ENCODE data around the gene ATP6V0D1.

The ATP6V0D1 gene

DNA sequence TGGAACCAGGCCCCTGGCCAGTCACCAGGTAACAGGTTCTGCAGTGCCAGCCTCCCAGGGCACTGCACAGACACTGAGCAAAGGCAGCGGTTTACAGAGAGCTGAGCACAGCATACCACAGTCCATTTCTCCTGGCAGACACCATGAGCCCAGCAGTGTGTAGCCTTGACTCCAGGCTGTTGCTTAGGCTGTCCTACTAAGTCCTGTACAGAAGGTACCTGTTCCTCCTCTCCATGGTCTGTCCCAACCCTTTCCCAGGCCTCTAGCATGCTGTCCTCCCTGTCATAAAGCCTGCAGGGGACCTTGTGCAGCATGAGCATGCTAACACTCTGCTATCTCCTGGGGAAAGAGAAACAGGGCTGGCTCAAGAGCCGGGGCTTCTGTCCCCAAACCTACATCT is 20.0 kb downstream of the ATP6V0D1 start:
- Histone ChIP-seq H3K4me1 (ENCODE audit: control insufficient read depth, insufficient read depth, low read length) (0 out of 2 replicates have a peak, but pooled peaks cover 3% of the 10 kb centered on the region), H3K4me3 (ENCODE audit: low read depth, low read length) (no peak overlapping the region), H3K27me3 (ENCODE audit: control insufficient read depth, insufficient read depth, low read length) (no peaks in the 10 kb centered on the region), H3K36me3 (ENCODE audit: control insufficient read depth, insufficient read depth, low read length) (no peaks in the 10 kb centered on the region; the same call in 1 of the 2 replicates), H3K27ac (ENCODE audit: low read depth, low read length) (no peak overlapping the region), H3K9me3 (ENCODE audit: control insufficient read depth, insufficient read depth, low read length) (no peaks in the 10 kb centered on the region), H3K9ac (ENCODE audit: low read depth, low read length) (no peak overlapping the region)

DNA sequence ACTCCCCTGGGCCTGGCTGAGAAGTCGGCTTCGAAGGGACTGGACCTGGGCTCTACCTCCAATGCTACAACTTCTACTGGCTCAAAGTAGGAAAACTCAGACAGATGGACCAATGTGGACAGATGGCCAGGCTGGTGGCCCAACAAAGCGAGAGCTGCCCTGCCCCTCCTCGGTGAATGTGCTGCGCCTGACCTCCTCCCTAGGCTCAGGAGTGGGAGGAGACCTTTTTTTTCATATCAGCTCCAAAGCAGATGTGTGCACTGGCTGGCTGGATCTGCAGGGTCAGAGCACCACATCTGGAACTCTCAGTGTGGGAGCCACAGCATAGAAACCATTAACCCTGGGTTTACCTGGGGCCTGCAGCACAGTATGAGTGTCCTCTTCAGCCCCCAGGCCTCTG is 20.8 kb downstream of the ATP6V0D1 start:
- no peak overlapping the region for H3K27ac ChIP-seq (ENCODE audit: low read depth, low read length)
- H3K4me1 ChIP-seq (ENCODE audit: control insufficient read depth, insufficient read depth, low read length), result no peaks in the 10 kb centered on the region
- no peaks in the 10 kb centered on the region for H3K27me3 ChIP-seq (ENCODE audit: control insufficient read depth, insufficient read depth, low read length)
- no peaks in the 10 kb centered on the region; the same call in 1 of the 2 replicates for H3K36me3 ChIP-seq (ENCODE audit: control insufficient read depth, insufficient read depth, low read length)
- H3K9me3 ChIP-seq (ENCODE audit: control insufficient read depth, insufficient read depth, low read length), result no peaks in the 10 kb centered on the region
- no peak overlapping the region for H3K9ac ChIP-seq (ENCODE audit: low read depth, low read length)
- H3K4me3 ChIP-seq (ENCODE audit: low read depth, low read length), result no peak overlapping the region

DNA sequence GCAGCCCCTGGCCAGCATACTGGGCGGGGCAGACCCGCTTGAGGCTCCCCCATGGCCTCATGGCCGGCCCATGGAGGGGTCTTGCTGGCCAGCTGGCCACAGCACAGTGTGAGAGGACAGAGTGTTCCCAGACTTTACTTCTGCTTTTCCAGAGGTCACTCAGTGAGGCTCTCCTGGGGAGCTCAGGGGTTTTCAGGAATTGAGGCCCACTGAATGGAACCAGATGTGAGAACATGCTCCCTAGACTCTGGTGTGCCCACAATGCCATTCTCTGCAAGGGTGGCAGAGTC is 21.2 kb downstream of the ATP6V0D1 start:
- Histone ChIP-seq H3K36me3 (ENCODE audit: control insufficient read depth, insufficient read depth, low read length) (no peaks in the 10 kb centered on the region; the same call in 1 of the 2 replicates), H3K4me1 (ENCODE audit: control insufficient read depth, insufficient read depth, low read length) (no peaks in the 10 kb centered on the region), H3K9me3 (ENCODE audit: control insufficient read depth, insufficient read depth, low read length) (no peaks in the 10 kb centered on the region), H3K4me3 (ENCODE audit: low read depth, low read length) (no peak overlapping the region), H3K27ac (ENCODE audit: low read depth, low read length) (no peak overlapping the region), H3K9ac (ENCODE audit: low read depth, low read length) (no peak overlapping the region), H3K27me3 (ENCODE audit: control insufficient read depth, insufficient read depth, low read length) (no peaks in the 10 kb centered on the region)

DNA sequence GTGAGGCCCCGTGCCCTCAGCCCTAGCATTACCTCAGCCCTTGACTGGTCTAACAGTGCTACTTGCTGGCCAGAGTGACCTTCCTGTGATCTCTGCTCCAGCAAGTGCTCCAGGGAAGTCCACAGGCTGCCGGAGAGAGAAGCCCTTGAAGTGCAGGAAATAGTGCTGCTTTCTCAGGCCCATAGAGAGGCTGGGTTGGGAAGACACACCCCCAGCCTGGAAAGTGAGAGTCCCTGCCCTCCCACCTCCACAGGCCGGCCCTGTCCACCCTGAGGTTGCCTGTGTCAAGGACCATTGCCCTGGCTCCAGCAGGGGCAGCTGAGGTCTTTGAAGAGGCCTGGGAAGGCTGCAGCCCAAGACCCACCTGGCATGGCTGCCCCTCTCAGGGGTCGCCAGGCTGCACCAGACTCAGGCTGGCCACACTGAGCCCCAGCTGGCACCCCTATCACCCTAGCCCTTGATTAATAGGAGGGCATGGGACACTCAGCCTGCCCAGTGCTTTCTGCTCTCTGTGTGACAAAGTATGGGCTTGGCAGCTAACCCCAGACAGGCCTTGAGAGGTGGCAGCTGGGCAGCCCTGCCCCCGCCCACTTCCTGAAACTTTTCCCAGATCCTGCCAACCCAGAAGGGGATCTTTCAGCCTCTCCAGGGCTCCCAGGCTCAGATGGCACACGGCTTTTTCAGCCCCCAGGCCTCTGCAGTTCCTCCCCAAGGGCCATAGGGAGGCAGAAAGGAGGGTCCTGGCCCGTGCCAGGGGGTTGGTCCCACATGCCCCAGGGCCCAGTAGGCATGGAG is 21.7 kb downstream of the ATP6V0D1 start:
- H3K27ac ChIP-seq (ENCODE audit: low read depth, low read length), result no peak overlapping the region
- H3K4me3 ChIP-seq (ENCODE audit: low read depth, low read length), result no peak overlapping the region
- H3K36me3 ChIP-seq (ENCODE audit: control insufficient read depth, insufficient read depth, low read length), result no peaks in the 10 kb centered on the region; the same call in 1 of the 2 replicates
- H3K4me1 ChIP-seq (ENCODE audit: control insufficient read depth, insufficient read depth, low read length), result no peaks in the 10 kb centered on the region
- no peaks in the 10 kb centered on the region for H3K9me3 ChIP-seq (ENCODE audit: control insufficient read depth, insufficient read depth, low read length)
- H3K9ac ChIP-seq (ENCODE audit: low read depth, low read length), result no peak overlapping the region
- H3K27me3 ChIP-seq (ENCODE audit: control insufficient read depth, insufficient read depth, low read length), result no peaks in the 10 kb centered on the region

DNA sequence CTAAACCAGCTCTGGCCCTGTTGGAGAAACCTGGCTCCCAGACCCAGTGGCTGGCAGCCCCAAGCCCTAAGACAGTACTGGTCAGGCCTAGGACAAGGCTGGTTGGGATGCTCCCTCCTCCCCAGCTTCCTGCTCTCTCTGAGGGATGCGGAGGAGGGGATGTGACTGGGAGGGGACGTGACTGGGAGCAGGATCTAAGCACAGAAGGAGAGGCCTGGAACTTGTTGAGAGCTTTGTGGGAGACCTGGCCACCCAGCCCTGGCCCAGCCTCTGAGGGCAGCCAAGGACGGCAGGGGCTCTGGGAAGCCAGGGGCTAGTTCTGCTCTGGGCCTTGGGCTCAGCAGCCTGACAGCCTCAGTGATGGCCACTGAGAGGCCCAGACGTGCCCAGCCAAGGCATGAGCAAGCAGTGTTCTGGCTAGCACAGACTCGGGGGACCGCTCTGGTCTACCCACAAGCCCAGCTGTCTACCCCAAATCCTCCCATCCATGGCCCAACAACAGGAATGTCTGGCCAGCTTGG is 22.8 kb downstream of the ATP6V0D1 start:
- Histone ChIP-seq H3K27ac (ENCODE audit: low read depth, low read length) (no peak overlapping the region), H3K9me3 (ENCODE audit: control insufficient read depth, insufficient read depth, low read length) (no peaks in the 10 kb centered on the region), H3K4me1 (ENCODE audit: control insufficient read depth, insufficient read depth, low read length) (no peaks in the 10 kb centered on the region), H3K9ac (ENCODE audit: low read depth, low read length) (no peak overlapping the region), H3K27me3 (ENCODE audit: control insufficient read depth, insufficient read depth, low read length) (no peaks in the 10 kb centered on the region), H3K36me3 (ENCODE audit: control insufficient read depth, insufficient read depth, low read length) (peaks cover 2% of the 10 kb centered on the region; the same call in 1 of the 2 replicates), H3K4me3 (ENCODE audit: low read depth, low read length) (no peak overlapping the region)

DNA sequence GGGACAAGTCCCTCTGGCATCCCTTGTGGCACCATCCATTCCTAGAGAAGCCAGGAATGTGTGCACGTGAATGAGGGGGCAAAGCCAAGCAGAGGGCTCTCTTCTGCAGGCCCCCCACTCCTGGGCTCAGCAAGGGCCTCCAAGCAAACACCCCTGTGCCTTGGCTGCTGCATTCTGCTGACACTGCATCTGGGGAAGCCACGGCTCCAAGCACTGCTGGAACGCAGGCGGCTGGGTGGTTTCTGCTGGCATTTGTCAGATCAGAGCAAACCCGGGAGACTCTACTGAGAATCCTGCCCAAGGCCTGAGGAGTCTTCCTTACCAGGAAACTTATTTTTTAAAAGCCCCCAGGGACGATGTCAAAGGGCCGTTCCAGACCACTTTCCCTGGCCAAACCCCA is 23.3 kb downstream of the ATP6V0D1 start:
- no peak overlapping the region for H3K27ac ChIP-seq (ENCODE audit: low read depth, low read length)

DNA sequence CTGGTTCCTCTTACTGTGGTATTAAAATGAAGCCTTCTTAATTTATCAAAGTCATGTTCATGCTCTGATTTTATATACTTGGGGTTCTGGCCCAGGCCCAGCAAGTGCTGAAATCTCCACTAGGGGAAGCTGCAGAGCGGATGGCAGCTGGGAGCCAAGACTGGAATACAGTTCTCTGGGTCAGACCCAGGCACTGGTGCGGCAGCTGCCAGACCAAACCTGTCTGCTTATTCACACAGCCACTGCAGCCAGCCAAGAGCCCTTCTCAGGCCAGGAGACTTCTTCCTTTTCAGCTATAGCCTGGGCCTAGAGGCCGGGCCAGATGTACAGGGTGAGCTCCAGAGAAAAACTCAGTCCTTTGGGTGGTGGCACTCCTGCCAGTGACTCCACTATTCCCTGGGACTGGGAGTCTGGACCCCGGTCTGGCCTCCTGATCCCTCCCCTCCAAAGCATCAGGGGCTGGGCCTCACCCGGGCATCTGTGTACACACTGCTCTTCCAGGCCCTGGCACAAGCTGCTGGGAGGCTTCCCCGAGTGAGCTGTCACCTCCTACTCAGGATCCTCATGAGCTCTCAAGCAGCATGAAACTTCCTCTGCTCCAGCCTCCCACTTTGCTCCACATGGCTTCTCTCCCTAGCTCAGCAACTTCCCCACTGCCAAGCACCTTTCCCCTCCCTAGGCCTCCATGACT is 24.4 kb downstream of the ATP6V0D1 start:
- Histone ChIP-seq H3K27me3 (ENCODE audit: control insufficient read depth, insufficient read depth, low read length) (no peaks in the 10 kb centered on the region), H3K36me3 (ENCODE audit: control insufficient read depth, insufficient read depth, low read length) (peaks cover 9% of the 10 kb centered on the region; the same call in 1 of the 2 replicates), H3K27ac (ENCODE audit: low read depth, low read length) (no peak overlapping the region)

More for the DNA sequence above, 23.3 kb downstream of the ATP6V0D1 start:
- H3K4me1 ChIP-seq (ENCODE audit: control insufficient read depth, insufficient read depth, low read length), result no peaks in the 10 kb centered on the region
- no peak overlapping the region for H3K9ac ChIP-seq (ENCODE audit: low read depth, low read length)
- no peak overlapping the region for H3K4me3 ChIP-seq (ENCODE audit: low read depth, low read length)
- H3K36me3 ChIP-seq (ENCODE audit: control insufficient read depth, insufficient read depth, low read length), result peaks cover 3% of the 10 kb centered on the region; the same call in 1 of the 2 replicates
- no peaks in the 10 kb centered on the region for H3K9me3 ChIP-seq (ENCODE audit: control insufficient read depth, insufficient read depth, low read length)
- H3K27me3 ChIP-seq (ENCODE audit: control insufficient read depth, insufficient read depth, low read length), result no peaks in the 10 kb centered on the region

DNA sequence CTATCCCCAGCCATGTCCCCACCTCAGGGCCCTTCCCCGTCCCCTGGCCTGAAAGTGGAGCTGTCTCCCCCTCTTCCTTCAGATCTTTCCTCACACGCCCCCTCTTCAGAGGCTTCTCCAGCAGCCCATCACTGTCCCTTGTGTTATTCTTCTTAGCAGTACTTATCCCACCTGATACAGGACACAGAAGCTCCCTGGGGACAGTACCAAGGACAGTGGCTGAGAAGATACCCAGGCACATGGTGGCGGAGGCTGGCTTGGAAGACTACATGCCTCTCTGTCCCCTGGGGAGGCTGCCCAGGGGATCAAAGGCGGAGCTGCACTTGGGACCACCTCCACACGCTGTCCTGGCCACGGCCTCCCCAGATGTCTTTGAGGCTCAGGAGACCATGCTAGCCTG is 26.1 kb downstream of the ATP6V0D1 start:
- no peak overlapping the region for H3K27ac ChIP-seq (ENCODE audit: low read depth, low read length)
- H3K4me1 ChIP-seq (ENCODE audit: control insufficient read depth, insufficient read depth, low read length), result no peaks in the 10 kb centered on the region
- no peak overlapping the region for H3K4me3 ChIP-seq (ENCODE audit: low read depth, low read length)
- no peak overlapping the region for H3K9ac ChIP-seq (ENCODE audit: low read depth, low read length)
- peaks cover 9% of the 10 kb centered on the region; the same call in 1 of the 2 replicates for H3K36me3 ChIP-seq (ENCODE audit: control insufficient read depth, insufficient read depth, low read length)
- H3K27me3 ChIP-seq (ENCODE audit: control insufficient read depth, insufficient read depth, low read length), result no peaks in the 10 kb centered on the region
- H3K9me3 ChIP-seq (ENCODE audit: control insufficient read depth, insufficient read depth, low read length), result no peaks in the 10 kb centered on the region

More for the DNA sequence above, 24.4 kb downstream of the ATP6V0D1 start:
- no peaks in the 10 kb centered on the region for H3K4me1 ChIP-seq (ENCODE audit: control insufficient read depth, insufficient read depth, low read length)
- H3K9ac ChIP-seq (ENCODE audit: low read depth, low read length), result no peak overlapping the region
- H3K4me3 ChIP-seq (ENCODE audit: low read depth, low read length), result no peak overlapping the region
- no peaks in the 10 kb centered on the region for H3K9me3 ChIP-seq (ENCODE audit: control insufficient read depth, insufficient read depth, low read length)

DNA sequence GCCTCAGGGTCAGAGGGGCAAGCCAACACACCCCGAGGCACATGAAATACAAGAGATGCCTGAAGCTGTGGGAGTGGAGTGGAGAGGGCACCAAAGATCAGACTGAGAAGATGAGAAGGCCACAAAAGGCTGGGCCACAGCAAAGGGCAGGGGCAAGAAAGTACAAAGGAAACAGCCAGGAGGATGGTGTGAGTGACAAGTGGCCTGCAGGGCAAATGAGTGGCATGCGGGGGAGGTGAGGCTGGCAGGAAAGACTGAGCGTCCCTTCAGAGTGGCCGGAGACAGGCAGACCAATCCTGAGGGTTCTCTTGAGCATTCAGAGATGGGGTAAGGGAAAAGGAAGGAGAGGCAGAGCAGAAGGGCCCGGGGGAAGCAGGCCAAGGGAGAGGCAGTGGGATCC is 26.9 kb downstream of the ATP6V0D1 start:
- H3K27ac ChIP-seq (ENCODE audit: low read depth, low read length), result no peak overlapping the region
- H3K27me3 ChIP-seq (ENCODE audit: control insufficient read depth, insufficient read depth, low read length), result no peaks in the 10 kb centered on the region
- no peak overlapping the region for H3K4me3 ChIP-seq (ENCODE audit: low read depth, low read length)
- no peak overlapping the region for H3K9ac ChIP-seq (ENCODE audit: low read depth, low read length)
- peaks cover 9% of the 10 kb centered on the region; the same call in 1 of the 2 replicates for H3K36me3 ChIP-seq (ENCODE audit: control insufficient read depth, insufficient read depth, low read length)
- H3K9me3 ChIP-seq (ENCODE audit: control insufficient read depth, insufficient read depth, low read length), result no peaks in the 10 kb centered on the region
- no peaks in the 10 kb centered on the region for H3K4me1 ChIP-seq (ENCODE audit: control insufficient read depth, insufficient read depth, low read length)

DNA sequence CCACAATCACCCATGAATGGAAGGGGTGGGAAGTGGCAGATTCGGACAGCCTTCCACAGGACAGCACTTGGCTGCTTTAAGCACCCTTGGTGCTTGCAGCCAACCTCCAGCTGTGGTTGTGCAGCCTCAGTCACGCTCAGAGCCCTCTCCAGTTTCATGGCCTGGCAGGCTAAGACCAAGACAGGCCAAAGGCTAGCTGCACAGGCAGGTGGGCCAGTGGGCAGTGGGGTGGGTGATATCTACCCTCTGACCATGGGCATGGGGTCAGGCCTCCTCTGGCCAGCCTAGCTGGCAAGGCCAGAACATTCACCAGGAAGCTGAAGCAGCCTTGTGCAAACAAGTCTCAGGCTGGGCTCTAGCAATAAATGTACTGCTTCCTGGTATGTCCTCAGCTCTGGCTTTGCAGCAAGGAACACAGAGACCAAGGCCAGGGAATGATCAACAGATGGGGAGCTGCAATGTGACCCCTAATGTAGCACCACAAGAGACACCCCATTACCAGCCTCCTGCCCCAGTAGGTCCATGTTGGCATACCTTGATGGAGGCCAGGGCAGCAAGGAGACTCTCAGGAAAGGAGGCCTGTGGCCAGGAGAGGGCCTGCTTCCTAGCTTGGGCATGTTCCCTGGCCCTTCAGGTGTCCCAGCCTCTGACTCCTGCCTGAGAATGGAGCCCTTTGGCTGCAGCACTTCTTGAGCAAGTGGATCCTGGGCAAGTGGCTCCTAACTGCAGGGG is 29.1 kb downstream of the ATP6V0D1 start:
- peaks cover 9% of the 10 kb centered on the region; the same call in 1 of the 2 replicates for H3K36me3 ChIP-seq (ENCODE audit: control insufficient read depth, insufficient read depth, low read length)
- no peak overlapping the region for H3K9ac ChIP-seq (ENCODE audit: low read depth, low read length)
- H3K4me1 ChIP-seq (ENCODE audit: control insufficient read depth, insufficient read depth, low read length), result no peaks in the 10 kb centered on the region
- H3K9me3 ChIP-seq (ENCODE audit: control insufficient read depth, insufficient read depth, low read length), result no peaks in the 10 kb centered on the region
- no peak overlapping the region for H3K4me3 ChIP-seq (ENCODE audit: low read depth, low read length)
- H3K27ac ChIP-seq (ENCODE audit: low read depth, low read length), result no peak overlapping the region
- H3K27me3 ChIP-seq (ENCODE audit: control insufficient read depth, insufficient read depth, low read length), result no peaks in the 10 kb centered on the region
